Neuronal stem cell (in vitro differentiated cells): ENCODE measurements around the gene RAPGEF2.

Experiments
- DNase-seq: peaks from one replicate; pipeline ENCODE4 v3.0.0-alpha.2; 2013; ENCODE audit warnings: low spot score
- H2AFZ ChIP-seq: one replicate; pipeline ENCODE4 v1.6.1; 2013; ENCODE audit warnings: mild to moderate bottlenecking, low read length, inconsistent platforms
- H2AK5ac ChIP-seq: 2 replicates; pipeline ENCODE4 v1.6.1; 2013; ENCODE audit warnings: low read depth, mild to moderate bottlenecking, inconsistent platforms, low read length, moderate library complexity, mixed read lengths
- H2BK120ac ChIP-seq: 2 replicates; pipeline ENCODE4 v1.6.1; 2013; ENCODE audit warnings: low read depth, mild to moderate bottlenecking, inconsistent platforms, low read length, moderate library complexity, mixed read lengths
- H2BK12ac ChIP-seq: one replicate; pipeline ENCODE4 v1.6.1; 2013; ENCODE audit warnings: low read length, inconsistent platforms
- H2BK15ac ChIP-seq: 2 replicates; pipeline ENCODE4 v1.6.1; 2013; ENCODE audit warnings: mild to moderate bottlenecking, low read length, inconsistent platforms, mixed read lengths
- H2BK5ac ChIP-seq: one replicate; pipeline ENCODE4 v1.6.1; 2013; ENCODE audit warnings: inconsistent platforms, mild to moderate bottlenecking, low read length, moderate library complexity
- H3K14ac ChIP-seq: one replicate; pipeline ENCODE4 v1.6.1; 2013; ENCODE audit warnings: low read length, inconsistent platforms
- H3K18ac ChIP-seq: 2 replicates; pipeline ENCODE4 v1.6.1; 2013; ENCODE audit warnings: low read length, inconsistent platforms
- H3K23ac ChIP-seq: 2 replicates; pipeline ENCODE4 v1.6.1; 2013; ENCODE audit warnings: low read depth, mild to moderate bottlenecking, mixed read lengths, low read length, inconsistent platforms; ENCODE audit not compliant: poor library complexity
- H3K27ac ChIP-seq: replicated peaks from 3 replicates; pipeline ENCODE4 v1.5.1; 2013; ENCODE audit warnings: low read length, inconsistent platforms
- H3K27me3 ChIP-seq, 3 experiments: 2 replicates each; pipeline ENCODE4 v1.6.1; 2013; ENCODE audit warnings: low read length in 3 of 3, mild to moderate bottlenecking in 2 of 3, inconsistent platforms in 1 of 3, low read depth in 1 of 3, mixed read lengths in 1 of 3, moderate library complexity in 1 of 3; ENCODE audit not compliant: control insufficient read depth in 3 of 3, insufficient read depth in 3 of 3
- H3K36me3 ChIP-seq, 2 donors: replicated peaks in 1 of 2; 2 replicates each; pipeline ENCODE4 v1.6.1; 2013; ENCODE audit warnings: low read length in 2 of 2; ENCODE audit not compliant: control insufficient read depth in 2 of 2, insufficient read depth in 2 of 2
- H3K4ac ChIP-seq: 2 replicates; pipeline ENCODE4 v1.6.1; 2013; ENCODE audit warnings: inconsistent platforms, mild to moderate bottlenecking, low read length, moderate library complexity
- H3K4me1 ChIP-seq, 2 donors: 1 replicate in 1 of 2; 2 replicates in 1 of 2; pipeline ENCODE4 v1.6.1; 2013; ENCODE audit warnings: low read length in 2 of 2, low read depth in 1 of 2; ENCODE audit not compliant: control insufficient read depth in 2 of 2, insufficient read depth in 1 of 2
- H3K4me2 ChIP-seq: one replicate; pipeline ENCODE4 v1.6.1; 2013; ENCODE audit warnings: mild to moderate bottlenecking, low read length, inconsistent platforms; ENCODE audit not compliant: insufficient read depth, poor library complexity, severe bottlenecking
- H3K4me3 ChIP-seq, 2 donors: 2 replicates each; pipeline ENCODE4 v1.5.1; 2013; ENCODE audit warnings: low read length in 2 of 2, mild to moderate bottlenecking in 2 of 2, inconsistent platforms in 1 of 2, moderate library complexity in 1 of 2
- H3K79me1 ChIP-seq: one replicate; pipeline ENCODE4 v1.6.1; 2013; ENCODE audit warnings: low read depth, mild to moderate bottlenecking, inconsistent platforms, low read length, moderate library complexity
- H3K9ac ChIP-seq: one replicate; pipeline ENCODE4 v1.6.1; 2013; ENCODE audit warnings: mild to moderate bottlenecking, low read depth, low read length, inconsistent platforms; ENCODE audit not compliant: poor library complexity
- H3K9me3 ChIP-seq, 2 donors: replicated peaks in 1 of 2; 2 replicates each; pipeline versions ENCODE3 to v1.6.1; 2013; ENCODE audit warnings: low read length in 2 of 2, mild to moderate bottlenecking in 2 of 2, inconsistent platforms in 1 of 2, low read depth in 1 of 2, mixed read lengths in 1 of 2, moderate library complexity in 1 of 2; ENCODE audit not compliant: control insufficient read depth in 2 of 2, insufficient read depth in 1 of 2
- H4K8ac ChIP-seq: one replicate; pipeline ENCODE4 v1.6.1; 2013; ENCODE audit warnings: low read depth, mild to moderate bottlenecking, inconsistent platforms, low read length, moderate library complexity
- H4K91ac ChIP-seq: one replicate; pipeline ENCODE4 v1.6.1; 2013; ENCODE audit warnings: low read length, low read depth, mild to moderate bottlenecking, inconsistent platforms; ENCODE audit not compliant: poor library complexity
- WGBS, 2 donors: extraction: QIAGEN DNeasy Blood & Tissue Kit; methylation state at CpG; one replicate each; pipeline ENCODE4 v1.1.7; 2013; ENCODE audit warnings: missing lambda C conversion rate in 2 of 2, mixed read lengths in 1 of 2; ENCODE audit not compliant: insufficient read length in 2 of 2, insufficient replicate concordance in 1 of 2; ENCODE audit errors: extremely low coverage in 2 of 2; 5-methylcytosine and 5-hydroxymethylcytosine counted together

The RAPGEF2 gene

GRCh38 chr4:159280442-159281172 lies 177.7 kb downstream of the RAPGEF2 start:
- Histone ChIP-seq H3K9me3 (no peaks in the 10 kb centered on the region), H2BK15ac (no peak overlapping the region), H3K18ac (no peak overlapping the region), H3K23ac (no peak overlapping the region), H3K79me1 (no peaks in the 10 kb centered on the region), H3K9ac (no peak overlapping the region), H2AK5ac (no peak overlapping the region), H2BK120ac (no peak overlapping the region), H2BK5ac (no peak overlapping the region), H4K91ac (no peak overlapping the region), H2BK12ac (no peak overlapping the region), H2AFZ (no peak overlapping the region), H3K27ac (no peak overlapping the region), H3K4me1 (peaks cover 1 to 13% of the 10 kb centered on the region in 2 donors), H3K4me3 (no peak overlapping the region), H3K14ac (no peak overlapping the region), H4K8ac (no peak overlapping the region), H3K27me3 (no peaks in the 10 kb centered on the region), H3K4me2 (no peak overlapping the region), H3K36me3 (no peaks in the 10 kb centered on the region), H3K4ac (no peak overlapping the region)
- no peak for DNase-seq
- WGBS, 2 donors: no CpG with 5 or more reads among the region's 13 CpGs

GRCh38 chr4:159281771-159282170 lies 178.9 kb downstream of the RAPGEF2 start:
- Histone ChIP-seq H3K18ac (no peak overlapping the region), H3K79me1 (no peaks in the 10 kb centered on the region), H3K27ac (no peak overlapping the region), H4K91ac (no peak overlapping the region), H3K36me3 (no peaks in the 10 kb centered on the region), H3K14ac (no peak overlapping the region), H3K9me3 (no peaks in the 10 kb centered on the region), H3K4me2 (no peak overlapping the region), H2AK5ac (no peak overlapping the region), H3K4me3 (no peak overlapping the region), H2BK5ac (no peak overlapping the region), H3K4me1 (peaks cover 1 to 13% of the 10 kb centered on the region in 2 donors), H3K4ac (no peak overlapping the region), H4K8ac (no peak overlapping the region), H2BK120ac (no peak overlapping the region), H3K27me3 (no peaks in the 10 kb centered on the region), H2BK12ac (no peak overlapping the region), H3K9ac (no peak overlapping the region), H2AFZ (no peak overlapping the region), H3K23ac (no peak overlapping the region), H2BK15ac (no peak overlapping the region)
- DNase-seq: no peak
- no CpG with 5 or more reads among the region's 2 CpGs for WGBS, 2 donors

- Histone ChIP-seq H2AFZ (no peak overlapping the region), H3K18ac (no peak overlapping the region), H3K23ac (no peak overlapping the region), H2BK15ac (no peak overlapping the region), H3K4me2 (no peak overlapping the region), H2BK120ac (no peak overlapping the region), H2BK5ac (no peak overlapping the region), H3K9ac (no peak overlapping the region), H3K4ac (no peak overlapping the region), H3K36me3 (no peaks in the 10 kb centered on the region), H3K14ac (no peak overlapping the region), H3K9me3 (no peaks in the 10 kb centered on the region), H3K4me3 (no peak overlapping the region), H3K27ac (no peak overlapping the region), H3K27me3 (no peaks in the 10 kb centered on the region), H2BK12ac (no peak overlapping the region), H2AK5ac (no peak overlapping the region), H4K91ac (no peak overlapping the region), H3K79me1 (no peaks in the 10 kb centered on the region), H4K8ac (no peak overlapping the region), H3K4me1 (peaks cover 1 to 13% of the 10 kb centered on the region in 2 donors)
- no peak for DNase-seq
- no CpG with 5 or more reads among the region's 5 CpGs for WGBS, 2 donors
Observed at GRCh38 chr4:159282329-159282728, 179.4 kb downstream of the RAPGEF2 start.

GRCh38 chr4:159282944-159283343 lies 180.1 kb downstream of the RAPGEF2 start:
- H2BK5ac ChIP-seq: no peak overlapping the region
- H4K91ac ChIP-seq: no peak overlapping the region
- no peaks in the 10 kb centered on the region for H3K79me1 ChIP-seq
- no peak overlapping the region for H2AK5ac ChIP-seq
- no peak overlapping the region for H3K9ac ChIP-seq
- H3K27me3 ChIP-seq: no peaks in the 10 kb centered on the region
- no peak overlapping the region for H3K4ac ChIP-seq
- no peak for DNase-seq
- no peak overlapping the region for H3K18ac ChIP-seq
- H3K4me1 ChIP-seq: peaks cover 1 to 13% of the 10 kb centered on the region in 2 donors
- no peak overlapping the region for H2BK120ac ChIP-seq
- H3K36me3 ChIP-seq: no peaks in the 10 kb centered on the region
- no peak overlapping the region for H3K4me3 ChIP-seq
- no peak overlapping the region for H2AFZ ChIP-seq
- H3K9me3 ChIP-seq: no peaks in the 10 kb centered on the region
- no peak overlapping the region for H4K8ac ChIP-seq
- no peak overlapping the region for H2BK15ac ChIP-seq
- WGBS, 2 donors: no CpG with 5 or more reads among the region's 2 CpGs
- H2BK12ac ChIP-seq: no peak overlapping the region
- H3K4me2 ChIP-seq: no peak overlapping the region
- no peak overlapping the region for H3K23ac ChIP-seq
- H3K27ac ChIP-seq: no peak overlapping the region
- no peak overlapping the region for H3K14ac ChIP-seq
